ENCODE data around the gene KCMF1.

Gene KCMF1

GRCh38 chr2:85088921-85089320 lies 118.0 kb downstream of the KCMF1 start:
- DNase-seq: no peak

- DNase-seq: no peak
Measured at GRCh38 chr2:85089585-85089984, 118.6 kb downstream of the KCMF1 start.

GRCh38 chr2:85091838-85092237 lies 120.9 kb downstream of the KCMF1 start:
- DNase-seq: no peak

- DNase-seq: no peak
Measured at GRCh38 chr2:85095094-85095493, 124.1 kb downstream of the KCMF1 start.

- DNase-seq: no peak
Measured at GRCh38 chr2:85096616-85097015, 125.7 kb downstream of the KCMF1 start.

- DNase-seq: no peak
Measured at GRCh38 chr2:85104228-85104627, 133.3 kb downstream of the KCMF1 start.

- no peak for DNase-seq
Measured at GRCh38 chr2:85106489-85107180, 135.7 kb downstream of the KCMF1 start.
